Ishikawa (cell line): ENCODE data around the gene KDM5A.

Experiments used
- CEBPB ChIP-seq: IDR thresholded peaks from 2 replicates; pipeline ENCODE4 v1.6.1; 2012
- CREB1 ChIP-seq: IDR thresholded peaks from 2 replicates; pipeline ENCODE4 v1.6.1; 2012; ENCODE audit warnings: low read depth
- EGR1 ChIP-seq: IDR thresholded peaks from 2 replicates; pipeline ENCODE4 v1.6.1; 2012
- EP300 ChIP-seq: IDR thresholded peaks from 2 replicates; pipeline ENCODE4 v1.6.1; 2012; ENCODE audit warnings: borderline replicate concordance
- FOXM1 ChIP-seq: IDR thresholded peaks from 2 replicates; pipeline ENCODE4 v1.6.1; 2012; ENCODE audit warnings: low read depth, borderline replicate concordance
- MAX ChIP-seq: IDR thresholded peaks from 2 replicates; pipeline ENCODE4 v1.6.1; 2012
- NFIC ChIP-seq: IDR thresholded peaks from 2 replicates; pipeline ENCODE4 v1.6.1; 2012
- RAD21 ChIP-seq: IDR thresholded peaks from 2 replicates; pipeline ENCODE4 v1.6.1; 2012; ENCODE audit warnings: low read depth
- REST ChIP-seq: IDR thresholded peaks from 2 replicates; pipeline ENCODE4 v1.6.1; 2012; ENCODE audit warnings: low read depth, mild to moderate bottlenecking
- TAF1 ChIP-seq: IDR thresholded peaks from 2 replicates; pipeline ENCODE4 v1.6.1; 2012; ENCODE audit warnings: low read depth, mild to moderate bottlenecking
- TCF12 ChIP-seq: IDR thresholded peaks from 2 replicates; pipeline ENCODE4 v1.6.1; 2012; ENCODE audit warnings: low read depth
- TEAD4 ChIP-seq: IDR thresholded peaks from 2 replicates; pipeline ENCODE4 v1.6.1; 2012
- YY1 ChIP-seq: IDR thresholded peaks from 2 replicates; pipeline ENCODE4 v1.6.1; 2012; ENCODE audit warnings: low read depth
- ZBTB7A ChIP-seq: IDR thresholded peaks from 2 replicates; pipeline ENCODE4 v1.6.1; 2012; ENCODE audit warnings: low read depth
- TF ChIP-seq, protein P1 (sequence below): IDR thresholded peaks from 2 replicates; pipeline ENCODE4 v1.6.1; 2012

KDM5A gene

GRCh38 chr12:230925-231671 lies 158.0 kb downstream of the KDM5A start:
- TF ChIP-seq TAF1 (no peak), MAX (no peak), RAD21 (no peak), EP300 (no peak), CREB1 (no peak), REST (no peak), EGR1 (no peak), ZBTB7A (no peak), FOXM1 (no peak), YY1 (no peak), CEBPB (no peak), TCF12 (no peak), TEAD4 (no peak), NFIC (no peak)
- TF ChIP-seq, protein P1, sequence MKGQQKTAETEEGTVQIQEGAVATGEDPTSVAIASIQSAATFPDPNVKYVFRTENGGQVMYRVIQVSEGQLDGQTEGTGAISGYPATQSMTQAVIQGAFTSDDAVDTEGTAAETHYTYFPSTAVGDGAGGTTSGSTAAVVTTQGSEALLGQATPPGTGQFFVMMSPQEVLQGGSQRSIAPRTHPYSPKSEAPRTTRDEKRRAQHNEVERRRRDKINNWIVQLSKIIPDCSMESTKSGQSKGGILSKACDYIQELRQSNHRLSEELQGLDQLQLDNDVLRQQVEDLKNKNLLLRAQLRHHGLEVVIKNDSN = no peak
